HepG2 (cell line): Measurements from ENCODE around the gene PPM1H.

ENCODE experiments used
- BHLHE40 ChIP-seq: IDR thresholded peaks from 2 replicates; pipeline ENCODE4 v1.6.1; 2011; ENCODE audit warnings: low read length, improper control_type of control experiment
- SAFB2 ChIP-seq: sonication (generic); formaldehyde crosslinking; IDR thresholded peaks from 2 replicates; pipeline ENCODE4 v1.5.1; 2020; ENCODE audit warnings: missing genetic modification reagents, low read depth, mild to moderate bottlenecking, borderline replicate concordance

GRCh38 chr12:62832027-62832426, 102.9 kb downstream of the PPM1H start:
- TF ChIP-seq SAFB2, result no peak
- TF ChIP-seq BHLHE40, result no peak
